Activated T-cell treated with anti-CD3 and anti-CD28 coated beads for 1 hour (primary cell): ENCODE results near the gene GPRIN1.
A peak's percentile ranks its signal among the peaks of the same experiment; 100 is the strongest.

ENCODE experiments used
- DNase-seq: peaks from one replicate; pipeline ENCODE4 v3.0.0-alpha.2; 2020; ENCODE audit warnings: low read depth

GPRIN1 gene

DNA sequence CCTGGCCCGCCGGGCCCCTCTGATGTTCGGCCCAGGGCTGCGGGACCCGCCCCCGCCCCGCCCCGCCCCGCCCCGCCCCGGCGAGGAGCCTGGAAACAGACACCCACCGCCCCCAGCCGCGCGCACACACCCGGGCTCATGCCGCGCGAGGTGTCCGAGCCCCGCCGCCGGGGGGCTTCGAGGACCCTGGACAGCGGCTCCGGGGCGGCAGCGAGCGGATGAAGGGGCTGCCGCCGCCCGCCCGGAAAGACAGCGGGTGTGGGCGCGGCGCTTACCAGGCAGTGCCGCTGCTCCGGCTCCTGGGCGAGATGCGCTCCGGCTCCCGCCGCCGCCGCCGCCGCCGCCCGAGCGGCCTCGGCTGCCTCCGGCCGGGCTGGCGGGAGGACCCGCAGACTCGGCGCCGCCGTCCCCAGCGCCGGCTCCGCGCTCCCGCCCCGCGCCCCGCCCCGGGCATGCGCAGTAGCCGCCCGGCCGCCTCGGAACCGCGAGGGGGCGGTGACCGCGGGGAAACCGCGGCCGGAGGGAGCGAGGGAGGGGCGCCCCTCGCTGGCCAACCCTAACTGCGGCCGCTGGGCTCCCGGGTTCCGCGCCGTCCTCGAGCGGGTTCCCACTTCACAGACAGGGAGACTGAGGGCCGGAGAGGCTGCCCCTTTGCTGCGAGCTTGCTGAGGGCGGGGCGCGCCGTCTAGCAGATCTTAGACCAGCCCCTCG lies at the start of gene GPRIN1:
TSS of gene GPRIN1 (minus strand) at position 433 of the 711 bp plus-strand sequence. CDS start 10,322 bp downstream, outside the sequence.
- peak; percentile 41 for DNase-seq

DNA sequence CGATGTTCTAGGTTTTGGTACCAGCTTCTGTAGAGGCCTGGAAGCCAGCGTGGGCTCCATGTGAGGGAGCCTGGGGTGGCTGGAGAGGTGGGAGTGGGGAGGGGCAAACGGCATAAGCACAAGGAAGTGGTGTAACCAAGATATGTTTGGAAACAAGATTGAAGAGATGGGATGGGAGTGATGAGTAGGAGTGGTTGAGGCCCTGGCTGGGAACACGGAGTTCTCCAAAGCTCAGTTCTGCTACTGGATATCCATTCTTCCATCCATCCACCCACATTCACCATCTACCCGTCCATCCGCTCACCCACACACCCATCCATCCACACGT lies 49.5 kb upstream of the GPRIN1 start:
- no peak for DNase-seq

DNA sequence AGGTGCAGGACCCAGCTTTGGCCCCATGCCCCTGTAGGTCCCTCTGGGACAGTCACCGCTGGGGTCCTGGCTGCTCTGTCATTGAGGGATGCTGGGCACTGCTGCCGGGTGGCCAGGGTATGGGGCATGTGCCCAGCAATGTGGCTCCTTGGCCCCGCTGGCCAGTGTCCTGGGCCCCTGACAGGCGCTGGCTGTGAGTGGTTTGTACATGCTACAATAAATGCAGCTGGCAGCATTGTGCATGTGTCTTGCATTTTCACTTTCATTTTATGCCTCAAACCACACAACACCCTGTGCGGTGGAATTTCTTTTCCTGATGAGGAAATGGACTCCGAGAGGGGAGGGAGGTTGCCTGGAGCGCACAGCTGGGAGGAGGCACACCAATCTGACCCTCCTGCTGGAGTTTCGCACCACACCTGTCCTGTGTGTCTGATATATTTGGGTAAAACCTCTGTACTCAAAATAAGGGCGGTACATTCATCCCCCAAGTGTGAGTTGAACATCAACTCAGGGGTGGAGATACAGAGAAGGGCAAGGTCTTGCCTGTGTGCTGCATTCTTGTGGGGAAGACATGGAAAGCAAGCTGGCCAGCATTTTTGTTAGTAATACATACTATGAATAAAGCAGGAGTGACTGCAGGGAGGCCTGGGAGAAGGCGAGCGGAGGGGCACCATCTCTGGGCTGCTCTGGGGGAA lies 49.0 kb upstream of the GPRIN1 start:
- DNase-seq, result no peak

DNA sequence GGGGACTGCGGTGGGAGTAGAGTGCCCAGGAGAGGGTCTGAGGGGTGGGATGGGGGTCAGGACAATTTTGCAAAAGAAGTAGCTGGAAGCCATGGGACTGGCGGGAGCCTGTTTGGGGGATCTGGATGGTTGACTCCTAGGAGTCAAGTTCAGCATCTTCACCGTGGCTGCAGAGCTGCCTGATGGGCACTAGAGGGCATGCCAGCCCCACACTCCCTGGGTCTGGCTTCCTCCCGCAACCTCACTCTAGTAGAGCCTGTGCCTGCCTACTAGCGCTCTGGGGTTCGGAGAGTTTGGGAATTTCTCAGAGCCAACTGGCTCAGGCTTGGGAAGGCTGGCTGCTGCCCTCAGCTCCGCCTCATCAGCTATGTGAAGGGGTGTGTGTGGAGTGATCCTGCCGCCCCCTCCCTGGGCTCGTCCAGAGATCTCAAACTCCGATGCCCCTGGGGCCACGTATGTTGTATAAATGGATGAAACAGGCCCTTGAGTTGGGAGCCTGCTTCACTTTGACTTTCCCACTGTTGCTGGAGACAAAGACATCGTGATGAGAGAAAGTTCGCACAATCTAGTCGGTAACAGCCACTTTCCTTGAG lies 48.1 kb upstream of the GPRIN1 start:
- peak; percentile 50 for DNase-seq

DNA sequence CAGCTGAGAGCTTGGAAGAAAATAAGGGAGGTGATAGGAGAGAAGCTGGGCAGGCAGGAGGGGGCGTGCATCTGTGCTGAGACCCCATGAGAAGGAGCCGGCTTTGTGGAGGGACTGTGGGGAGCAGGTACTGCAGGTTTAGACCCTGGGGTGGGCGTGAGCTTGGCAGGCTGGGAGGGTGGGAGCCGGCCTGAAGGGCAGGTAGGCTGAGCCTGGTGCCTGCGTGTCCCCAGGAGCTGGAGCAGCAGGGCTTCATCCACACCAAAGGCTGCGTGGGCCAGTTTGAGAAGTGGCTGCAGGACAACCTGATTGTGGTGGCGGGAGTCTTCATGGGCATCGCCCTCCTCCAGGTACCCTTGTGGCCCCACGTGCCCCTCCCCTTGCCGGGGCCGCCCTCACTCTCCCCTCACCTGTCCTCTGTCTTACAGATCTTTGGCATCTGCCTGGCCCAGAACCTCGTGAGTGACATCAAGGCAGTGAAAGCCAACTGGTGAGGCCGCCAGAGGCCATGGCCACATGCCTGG lies 46.6 kb upstream of the GPRIN1 start:
- no peak for DNase-seq

DNA sequence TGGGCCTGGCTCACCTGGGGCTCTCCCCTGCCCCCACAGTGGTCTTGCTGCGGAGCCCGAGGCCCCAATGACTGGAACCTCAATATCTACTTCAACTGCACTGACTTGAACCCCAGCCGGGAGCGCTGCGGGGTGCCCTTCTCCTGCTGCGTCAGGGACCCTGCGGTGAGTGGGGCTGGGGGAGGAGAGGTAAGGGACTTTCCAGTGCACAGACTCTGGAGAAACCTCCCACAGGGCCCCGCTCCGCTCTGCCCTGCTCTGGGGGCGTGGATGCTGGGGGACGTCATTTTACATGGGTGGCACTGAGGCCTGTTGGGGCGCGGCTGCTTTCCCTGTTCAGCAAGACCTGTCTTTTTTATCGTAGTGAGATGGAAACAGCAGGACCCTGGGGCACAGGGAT lies 44.9 kb upstream of the GPRIN1 start:
- no peak for DNase-seq

DNA sequence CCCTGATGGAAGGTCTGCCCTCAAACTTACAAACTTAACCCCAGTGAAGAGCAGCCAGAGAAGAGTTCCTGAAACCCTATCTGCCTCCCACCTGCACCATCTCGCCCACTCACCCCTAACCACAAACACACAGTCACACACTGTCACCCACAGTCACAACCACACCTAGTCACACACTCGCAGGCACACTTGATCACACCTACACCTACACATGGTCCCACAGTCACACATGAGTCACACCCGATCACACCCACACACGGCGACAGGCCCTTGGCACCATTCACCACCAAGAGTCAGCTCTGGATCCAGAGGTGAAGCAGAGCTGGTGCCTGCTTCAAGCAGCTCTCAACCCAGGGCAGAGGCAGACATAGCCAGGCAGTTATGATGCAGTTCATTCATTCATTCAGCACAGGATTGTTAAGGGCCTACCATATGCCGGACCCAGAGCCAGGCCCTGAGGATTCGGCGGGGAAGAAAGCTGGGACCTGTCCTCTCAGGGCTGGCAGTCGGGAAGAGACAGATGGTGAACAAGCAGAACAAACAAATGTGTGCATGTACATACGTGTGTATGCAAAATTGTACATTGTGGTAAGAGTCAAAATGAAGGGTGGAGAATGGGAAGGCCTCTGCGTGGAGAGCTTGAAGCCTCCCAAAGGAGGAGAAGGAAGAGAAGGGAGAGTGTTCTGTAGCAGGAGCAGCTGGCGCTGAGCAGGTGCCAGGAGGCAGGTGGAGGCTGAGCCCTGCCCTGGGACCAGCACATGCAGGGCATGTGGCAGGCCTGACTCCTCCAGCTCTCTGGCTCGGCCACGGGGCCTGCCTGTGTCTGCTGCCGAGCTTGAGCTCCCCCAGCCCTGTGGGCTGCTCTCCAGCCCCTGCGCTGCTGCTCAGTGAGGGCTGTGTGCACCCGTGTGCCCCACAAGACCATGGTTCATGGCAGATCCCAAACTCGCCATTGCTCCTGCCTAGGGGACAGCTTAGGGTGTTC lies 43.7 kb upstream of the GPRIN1 start:
- DNase-seq, result no peak

DNA sequence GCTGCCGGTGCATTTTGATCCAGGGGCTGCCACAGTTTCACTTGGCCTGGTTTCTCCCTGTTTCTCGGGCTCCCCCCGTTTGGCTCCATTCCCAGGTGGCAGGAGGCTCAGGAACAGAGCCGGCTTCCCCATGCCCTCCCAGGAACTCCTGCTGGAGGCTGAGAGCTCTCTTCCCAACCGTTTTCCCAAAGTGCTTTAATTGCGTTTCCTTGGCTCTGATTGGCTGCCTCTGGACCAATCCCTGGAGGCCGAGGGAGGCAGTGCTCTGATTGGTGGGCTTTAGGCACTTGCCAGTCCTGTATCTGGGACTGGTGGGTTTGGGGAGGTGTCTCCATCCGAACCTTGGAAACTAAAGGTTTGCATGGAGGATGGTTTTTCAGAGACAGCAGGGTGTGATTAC lies 42.2 kb upstream of the GPRIN1 start:
- DNase-seq, result no peak

DNA sequence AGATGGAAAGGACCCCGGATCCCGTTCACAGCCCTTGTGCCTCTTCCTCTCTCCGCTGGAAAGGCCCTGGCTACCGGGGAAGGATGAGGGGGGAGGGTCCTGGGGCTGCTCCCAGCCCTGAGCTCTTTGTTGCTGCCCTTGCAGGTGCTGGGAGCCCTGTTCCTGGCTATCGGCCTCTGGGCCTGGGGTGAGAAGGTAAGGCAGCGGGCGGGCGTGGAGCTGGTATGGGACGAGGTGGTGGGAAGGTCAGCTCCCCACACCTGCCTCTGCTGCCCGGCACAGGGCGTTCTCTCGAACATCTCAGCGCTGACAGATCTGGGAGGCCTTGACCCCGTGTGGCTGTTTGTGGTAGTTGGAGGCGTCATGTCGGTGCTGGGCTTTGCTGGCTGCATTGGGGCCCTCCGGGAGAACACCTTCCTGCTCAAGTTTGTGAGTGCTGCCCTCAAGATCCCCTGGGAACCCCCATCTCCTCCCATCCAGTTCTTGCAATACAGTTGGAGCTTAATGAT lies 41.6 kb upstream of the GPRIN1 start:
- DNase-seq, result no peak

DNA sequence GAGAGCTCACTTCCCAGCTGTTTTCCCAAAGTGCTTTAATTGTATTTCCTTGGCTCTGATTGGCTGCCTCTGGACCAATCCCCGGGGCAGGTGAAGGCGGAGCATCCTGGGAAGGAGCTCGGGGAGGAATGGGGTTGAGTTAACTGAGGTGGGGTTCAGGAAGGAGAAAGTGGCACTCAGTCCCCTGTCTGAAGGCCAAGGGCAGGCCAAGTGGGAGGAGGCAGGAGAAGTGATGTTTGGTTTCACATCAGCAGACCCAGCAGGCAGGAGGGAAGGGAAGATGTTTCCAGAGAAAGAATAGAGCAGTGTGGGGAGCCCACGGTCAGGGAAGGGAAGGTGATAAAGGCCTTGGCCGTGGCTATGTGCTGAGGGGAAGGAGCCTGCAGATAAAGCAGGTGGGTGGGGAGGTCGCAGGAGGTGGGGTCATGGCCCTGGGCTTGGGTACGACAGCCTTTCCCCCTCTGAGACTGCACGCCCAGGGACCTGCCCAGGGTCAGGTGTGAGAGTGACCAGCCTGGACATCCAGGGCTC lies 40.5 kb upstream of the GPRIN1 start:
- no peak for DNase-seq

DNA sequence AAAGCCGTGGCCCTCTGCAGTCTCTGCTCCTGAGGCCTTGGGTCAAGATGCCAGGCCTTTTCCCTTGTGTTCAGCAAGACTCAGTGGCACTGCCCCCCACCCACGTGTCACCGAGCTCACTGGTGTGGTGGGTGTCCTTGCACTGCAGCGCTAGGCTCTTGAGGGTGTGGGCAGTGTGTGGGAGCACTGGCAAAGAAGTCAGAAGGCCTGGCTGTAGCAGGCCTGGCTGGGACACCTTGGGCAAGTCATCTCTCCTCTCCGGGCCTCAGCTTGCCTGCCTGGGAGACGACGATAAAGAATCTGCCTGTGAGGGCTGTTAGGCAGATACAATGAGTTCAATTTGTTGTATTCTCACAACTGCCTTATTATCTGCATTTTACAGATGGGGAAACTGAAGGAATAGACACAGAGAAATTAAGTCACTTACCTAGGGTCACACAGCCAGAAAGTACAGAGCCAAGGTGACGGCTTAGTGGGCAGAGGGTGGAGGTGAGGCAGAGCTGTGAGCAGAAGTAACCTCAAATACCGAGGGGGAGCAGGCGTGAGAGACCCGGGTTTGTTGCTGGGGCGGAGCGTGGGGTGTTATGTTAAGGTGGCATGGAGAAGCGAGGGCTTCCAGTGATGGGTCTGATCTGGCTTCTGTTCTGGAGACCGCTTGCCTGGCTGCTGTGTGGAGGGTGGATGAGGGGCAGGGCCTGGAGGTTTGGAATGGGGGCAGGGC lies 38.7 kb upstream of the GPRIN1 start:
- DNase-seq, result no peak

DNA sequence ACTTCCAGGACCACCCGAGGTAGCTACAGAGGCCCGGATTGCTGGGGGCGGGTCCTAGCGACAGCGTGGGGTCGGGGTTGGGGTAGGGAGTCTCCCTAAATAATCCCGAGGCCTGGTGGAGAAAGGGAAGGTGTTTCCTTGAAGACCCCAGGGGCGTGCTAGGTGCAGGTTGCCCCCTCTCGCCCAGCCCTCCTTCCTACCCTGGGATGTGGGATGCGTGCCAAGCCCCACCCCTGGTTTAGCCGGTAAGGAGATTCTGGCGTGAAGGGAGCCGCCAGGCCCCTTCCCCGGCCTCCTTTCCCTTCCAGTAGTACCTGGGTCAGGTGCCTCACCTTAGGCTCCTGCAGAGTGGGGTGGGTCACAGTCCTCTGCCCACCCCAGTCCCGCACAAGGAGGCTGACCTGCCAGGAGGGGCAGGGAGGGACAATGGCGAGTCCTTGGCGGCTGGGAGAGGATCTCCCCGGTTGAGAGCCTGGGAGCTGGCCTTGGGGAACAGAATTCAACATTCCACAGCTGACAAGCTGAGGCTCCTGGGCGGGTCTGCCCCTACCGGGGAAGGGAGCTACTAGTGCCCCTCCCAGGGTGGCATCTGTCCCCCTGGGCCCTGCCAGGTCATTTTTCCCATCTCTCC lies 38.0 kb upstream of the GPRIN1 start:
- no peak for DNase-seq

DNA sequence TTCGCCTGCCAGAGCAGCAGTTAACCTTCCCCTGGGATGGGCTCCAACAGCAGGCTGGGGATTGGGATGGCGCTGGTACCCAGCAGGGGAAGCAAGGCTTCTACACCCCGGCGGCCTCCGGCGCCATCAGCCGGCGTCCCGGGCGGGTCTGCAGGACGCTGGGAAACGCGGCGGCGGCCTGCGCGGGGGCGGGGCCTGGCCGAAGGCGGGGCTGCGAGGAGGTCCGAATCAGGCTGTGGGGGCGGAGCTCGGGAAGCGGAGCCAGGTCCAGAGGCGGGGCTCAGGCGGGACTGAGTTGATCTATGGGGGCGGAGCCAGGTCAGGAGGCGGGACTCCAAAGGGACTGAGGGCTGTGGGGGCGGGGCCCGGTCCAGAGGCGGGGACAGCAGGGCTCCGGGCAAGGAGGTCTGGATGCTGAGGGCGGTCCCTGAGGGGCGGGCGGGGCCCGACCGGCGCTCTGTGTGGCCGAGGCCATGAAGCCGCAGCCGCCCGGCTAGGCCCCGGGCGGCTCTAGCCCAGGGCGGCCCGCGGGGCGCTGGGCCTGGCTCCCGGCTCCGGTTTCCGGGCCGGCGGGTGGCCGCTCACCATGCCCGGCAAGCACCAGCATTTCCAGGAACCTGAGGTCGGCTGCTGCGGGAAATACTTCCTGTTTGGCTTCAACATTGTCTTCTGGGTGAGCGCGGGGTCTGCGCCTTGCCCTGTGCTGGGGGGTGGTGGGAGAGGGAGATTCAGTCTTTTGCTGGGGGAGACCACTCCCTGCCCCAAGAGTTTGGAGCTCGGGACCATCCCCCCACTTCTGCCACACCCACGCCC lies 37.3 kb upstream of the GPRIN1 start, which contains the start of gene TSPAN17:
TSS of gene TSPAN17 (plus strand) at position 455 of the 813 bp plus-strand sequence. CDS start at position 587, 132 bp downstream.
- peak; percentile 98 for DNase-seq

DNA sequence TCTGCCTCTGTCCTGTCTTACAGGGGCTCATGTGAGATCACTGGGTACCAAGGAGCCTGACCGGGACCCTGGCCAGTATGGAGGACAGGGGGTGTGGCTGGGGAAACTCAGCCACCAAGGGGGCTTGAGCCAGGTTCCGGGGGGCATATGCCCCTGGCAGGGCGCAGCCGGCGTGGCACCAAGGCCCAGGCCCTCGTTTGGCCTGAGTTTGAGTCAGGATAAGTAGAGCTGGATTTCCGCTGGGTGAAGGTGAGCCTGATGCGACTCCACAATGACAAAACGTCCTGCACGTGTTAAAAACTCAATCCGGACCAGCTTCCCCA lies 36.7 kb upstream of the GPRIN1 start:
- no peak for DNase-seq

DNA sequence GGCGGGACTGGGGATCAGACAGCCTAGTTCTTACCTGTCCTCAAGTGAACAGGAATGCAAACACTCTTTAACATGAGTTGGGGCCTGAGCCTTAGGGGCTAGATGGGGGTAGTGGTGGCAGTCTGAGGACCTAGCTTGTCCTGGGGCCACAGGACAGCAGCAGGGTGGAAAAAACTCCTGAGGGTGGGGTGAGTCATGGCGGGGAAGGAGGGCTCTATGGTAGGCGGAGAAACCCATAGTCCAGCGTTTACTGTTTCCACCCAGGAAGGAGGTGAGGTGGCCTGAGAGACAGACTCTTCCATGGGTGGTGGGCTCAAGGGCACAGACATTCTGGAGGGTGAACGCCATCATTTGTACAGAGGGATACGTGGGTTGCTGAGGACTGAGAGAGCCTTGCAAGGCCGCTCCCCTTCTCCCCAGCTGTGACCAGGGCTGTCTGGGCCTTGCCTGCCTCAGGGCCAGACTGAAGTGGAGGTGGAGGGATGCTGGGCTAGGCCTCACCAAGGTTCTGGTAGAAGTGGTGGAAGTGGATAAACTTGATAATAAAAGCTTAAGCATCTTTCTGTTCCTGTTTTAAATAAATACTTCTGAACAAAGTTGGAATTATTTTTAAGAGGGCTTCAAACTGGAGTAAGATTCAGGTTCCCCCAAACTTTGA lies 36.2 kb upstream of the GPRIN1 start:
- no peak for DNase-seq

DNA sequence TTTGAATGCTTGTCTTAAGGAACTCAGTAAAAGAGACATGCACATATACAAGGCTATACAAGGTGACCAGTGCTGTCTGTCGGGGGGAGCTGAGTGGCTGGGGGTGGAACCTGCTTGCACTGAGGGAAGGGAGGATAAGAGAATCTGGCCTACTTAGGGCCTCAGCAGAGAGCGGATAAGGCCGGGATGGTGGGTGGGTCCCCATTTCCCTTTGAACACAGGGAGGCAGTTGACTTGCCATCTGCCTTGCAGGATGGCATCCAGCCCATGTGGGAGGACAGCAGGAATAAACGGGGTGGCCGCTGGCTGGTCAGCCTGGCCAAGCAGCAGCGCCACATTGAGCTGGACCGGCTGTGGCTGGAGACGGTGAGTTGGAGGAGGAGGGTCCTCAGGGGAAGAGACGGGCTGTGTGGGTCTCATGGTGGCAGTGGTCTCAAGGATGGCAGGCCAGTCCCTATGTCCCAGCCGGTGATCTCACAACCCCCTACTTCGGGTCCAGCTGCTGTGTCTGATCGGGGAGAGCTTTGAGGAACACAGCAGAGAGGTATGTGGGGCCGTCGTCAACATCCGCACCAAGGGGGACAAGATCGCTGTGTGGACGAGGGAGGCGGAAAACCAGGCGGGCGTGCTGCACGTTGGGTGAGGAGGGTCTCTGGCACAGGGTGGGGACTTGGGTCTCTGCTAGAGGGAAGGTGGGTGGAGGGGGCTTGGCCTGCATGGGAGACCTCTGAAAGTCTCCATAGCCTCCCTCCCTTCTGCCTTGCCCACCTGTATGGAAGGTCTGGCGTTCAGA lies 35.1 kb upstream of the GPRIN1 start:
- no peak for DNase-seq

DNA sequence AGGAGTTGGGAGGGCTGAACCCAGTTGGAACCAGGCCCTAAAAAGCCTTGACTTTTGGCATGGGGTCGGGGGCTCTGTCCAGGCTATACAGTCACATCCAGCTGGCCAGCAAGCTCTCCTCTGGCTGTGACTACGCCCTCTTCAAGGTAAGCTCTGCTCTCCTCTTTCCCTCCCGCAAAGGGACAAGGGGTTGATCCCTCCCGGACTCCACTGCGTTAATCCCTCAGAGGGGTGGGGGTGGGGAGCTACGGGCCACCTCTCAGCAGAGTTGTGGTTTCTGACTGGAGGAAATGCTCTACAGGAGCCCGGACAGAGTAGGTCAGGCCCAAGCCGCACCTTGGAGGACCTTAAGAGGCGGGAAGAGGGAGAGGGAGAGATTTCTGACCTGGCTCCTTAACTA lies 34.3 kb upstream of the GPRIN1 start:
- DNase-seq, result no peak
